SK-N-MC (cell line): Measurements from ENCODE around the gene CFAP90.

Source experiments
- DNase-seq: peaks from one replicate; pipeline ENCODE4 v3.0.0-alpha.2; 2011; ENCODE audit warnings: low read depth, low spot score
- H3K27ac ChIP-seq: fragments of 200-600 bp; sonication (generic); 2 replicates; pipeline ENCODE4 v1.5.1; 2016; ENCODE audit warnings: mixed run types
- H3K36me3 ChIP-seq: fragments of 200-600 bp; sonication (generic); 2 replicates; pipeline ENCODE4 v1.6.1; 2017; ENCODE audit warnings: antibody characterized with exemption, low read length, mixed read lengths; ENCODE audit not compliant: insufficient read depth
- H3K4me3 ChIP-seq: fragments of 200-600 bp; sonication (generic); 2 replicates; pipeline ENCODE4 v1.5.1; 2016
- H3K9ac ChIP-seq: fragments of 200-600 bp; sonication (generic); 2 replicates; pipeline ENCODE4 v1.8.0; 2017; ENCODE audit warnings: mixed run types, mixed read lengths; ENCODE audit not compliant: insufficient read length
- H3K9me3 ChIP-seq: fragments of 200-600 bp; sonication (generic); 2 replicates; pipeline ENCODE4 v1.6.1; 2017; ENCODE audit warnings: low read depth, mild to moderate bottlenecking, antibody characterized with exemption, low read length, moderate library complexity, mixed read lengths
- EZH2 ChIP-seq: fragments of 200-600 bp; sonication (generic); IDR thresholded peaks from one replicate; pipeline ENCODE4 v1.6.1; 2017; ENCODE audit warnings: antibody characterized with exemption
- FOXP2 ChIP-seq: optimal IDR thresholded peaks from 2 replicates; pipeline ENCODE3; 2011; ENCODE audit warnings: mild to moderate bottlenecking, moderate library complexity; ENCODE audit not compliant: insufficient read depth; ENCODE audit errors: extremely low read length, control extremely low read depth
- POLR2AphosphoS5 ChIP-seq: IDR thresholded peaks from 2 replicates; pipeline ENCODE4 v1.6.1; 2012; ENCODE audit warnings: mild to moderate bottlenecking, low read depth, low read length, borderline replicate concordance

CFAP90 gene

DNA sequence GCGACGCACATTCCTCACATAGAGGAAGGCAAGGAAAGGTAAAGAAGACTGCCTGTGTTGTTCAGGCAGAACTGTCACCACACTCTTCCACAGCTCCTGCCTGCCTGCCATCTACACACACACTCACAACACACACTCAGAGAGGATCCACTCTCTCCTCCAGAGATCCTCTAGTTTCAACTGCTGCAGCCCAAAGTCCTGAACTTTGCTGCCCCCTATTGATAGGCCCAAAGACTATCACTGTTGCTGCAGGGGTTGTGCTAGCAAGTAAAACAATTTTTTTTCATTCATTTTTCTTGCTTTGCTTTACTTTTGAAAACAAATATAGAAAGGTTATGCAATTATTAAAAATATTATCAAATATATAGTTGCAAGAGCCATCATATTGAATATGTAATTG is 5.9 kb upstream of the CFAP90 start:
- no peak overlapping the region for H3K4me3 ChIP-seq
- H3K9me3 ChIP-seq: no peaks in the 10 kb centered on the region
- TF ChIP-seq EZH2: no peak
- no peak overlapping the region for H3K9ac ChIP-seq
- peaks cover 25% of the 10 kb centered on the region for H3K36me3 ChIP-seq
- no peak for DNase-seq
- no peak overlapping the region for H3K27ac ChIP-seq

DNA sequence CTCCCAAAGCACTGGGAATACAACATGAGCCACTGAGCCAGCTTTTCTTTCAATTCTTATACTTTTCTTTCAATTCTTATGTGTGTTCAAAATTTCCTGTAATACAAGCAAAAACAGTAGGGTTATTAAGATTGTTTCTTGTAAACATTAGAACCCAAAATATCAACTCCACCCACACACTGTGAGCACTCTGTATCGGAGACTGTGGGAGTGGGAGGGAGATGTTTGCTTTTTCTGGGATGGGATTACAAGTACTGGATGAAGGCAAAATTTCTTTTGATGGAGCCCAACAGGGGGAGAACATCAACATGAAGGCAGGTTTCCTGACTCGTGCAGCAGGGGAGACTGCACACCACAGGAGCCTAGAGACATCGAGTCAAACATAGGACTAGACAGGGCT is 4.7 kb upstream of the CFAP90 start:
- Histone ChIP-seq H3K36me3 (peaks cover 15% of the 10 kb centered on the region), H3K4me3 (no peak overlapping the region), H3K27ac (no peak overlapping the region), H3K9me3 (no peaks in the 10 kb centered on the region), H3K9ac (no peak overlapping the region)
- DNase-seq: no peak
- TF ChIP-seq POLR2AphosphoS5: no peak
- no peak for TF ChIP-seq EZH2
- TF ChIP-seq FOXP2: no peak

DNA sequence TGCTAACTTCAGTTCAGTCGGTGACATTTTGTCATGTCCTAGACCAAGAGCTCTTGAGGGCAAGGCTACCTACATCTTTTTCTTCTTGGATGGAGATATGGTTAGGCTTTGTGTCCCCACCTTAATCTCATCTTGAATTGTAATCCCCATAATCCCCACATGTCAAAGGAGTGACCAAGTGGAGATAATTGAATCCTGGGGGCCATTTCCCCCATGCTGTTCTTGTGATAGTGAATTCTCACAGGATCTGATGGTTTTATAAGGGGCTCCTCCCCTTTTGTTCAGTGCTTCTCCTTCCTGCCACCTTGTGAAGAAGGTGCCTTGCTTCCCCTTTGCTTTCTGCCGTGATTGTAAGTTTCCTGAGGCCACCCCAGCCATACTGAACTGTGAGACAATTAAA is 2.1 kb upstream of the CFAP90 start:
- H3K9me3 ChIP-seq: no peaks in the 10 kb centered on the region
- DNase-seq: no peak
- H3K4me3 ChIP-seq: no peak overlapping the region
- TF ChIP-seq POLR2AphosphoS5 (no peak), FOXP2 (no peak), EZH2 (no peak)
- H3K27ac ChIP-seq: no peak overlapping the region
- no peak overlapping the region for H3K9ac ChIP-seq
- no peaks in the 10 kb centered on the region for H3K36me3 ChIP-seq

DNA sequence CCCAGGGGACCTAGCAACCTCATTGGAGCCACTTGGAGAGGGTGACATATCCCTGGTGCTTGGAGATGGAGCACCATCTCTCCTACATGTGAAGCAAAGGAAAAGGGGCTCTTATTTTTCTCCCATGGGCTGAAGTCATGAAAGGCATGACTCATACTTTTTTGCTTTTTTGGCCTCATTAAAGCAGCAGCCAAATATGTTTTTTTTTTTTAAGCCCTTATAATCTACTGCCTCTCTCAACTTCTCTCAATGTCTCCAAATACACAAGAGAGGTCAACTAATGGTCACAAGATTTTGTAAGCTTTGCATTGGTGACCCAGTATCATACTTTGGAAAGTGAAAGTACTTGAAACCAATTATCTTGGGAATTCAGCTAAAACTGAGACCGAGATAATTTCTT is 1.6 kb upstream of the CFAP90 start:
- H3K36me3 ChIP-seq: no peaks in the 10 kb centered on the region
- H3K9me3 ChIP-seq: no peaks in the 10 kb centered on the region
- H3K9ac ChIP-seq: no peak overlapping the region
- no peak for TF ChIP-seq FOXP2
- no peak for TF ChIP-seq EZH2
- TF ChIP-seq POLR2AphosphoS5: no peak
- DNase-seq: no peak
- no peak overlapping the region for H3K27ac ChIP-seq
- H3K4me3 ChIP-seq: no peak overlapping the region

DNA sequence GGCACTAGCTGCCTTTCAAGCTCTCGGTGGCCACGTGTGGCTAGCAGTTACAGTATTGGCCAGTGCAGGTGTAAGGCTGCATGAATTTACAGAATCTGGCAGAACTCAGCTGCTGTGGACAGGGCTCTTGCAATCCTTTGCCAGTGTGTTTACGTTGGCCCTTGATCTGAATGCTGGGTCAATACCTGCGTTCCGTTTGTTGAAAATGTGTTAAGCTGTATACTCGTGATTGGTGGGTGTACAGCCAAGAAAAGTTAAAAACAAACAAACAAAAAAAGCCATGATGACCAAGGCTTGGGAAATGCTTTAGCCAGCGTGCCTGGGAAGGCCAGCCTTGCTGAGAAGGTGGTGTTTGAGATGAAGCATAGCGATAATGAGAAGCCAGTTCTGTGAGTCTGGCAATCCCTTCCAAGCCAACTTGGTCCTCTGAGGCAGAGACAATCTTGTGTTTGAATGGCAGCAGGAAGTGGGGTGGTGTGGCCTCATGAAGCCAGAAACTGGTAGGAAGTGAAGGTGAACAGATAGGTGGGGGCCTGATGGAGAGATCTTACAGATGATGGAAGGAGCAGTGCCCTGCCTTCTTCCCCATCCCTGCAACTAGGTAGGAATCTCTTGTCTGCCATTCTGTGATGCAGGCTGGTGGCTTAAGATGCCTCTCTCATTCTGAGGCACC is 820 bp upstream of the CFAP90 start:
- Histone ChIP-seq H3K4me3 (no peak overlapping the region), H3K9ac (no peak overlapping the region), H3K9me3 (no peaks in the 10 kb centered on the region), H3K36me3 (no peaks in the 10 kb centered on the region), H3K27ac (no peak overlapping the region)
- DNase-seq: no peak
- TF ChIP-seq POLR2AphosphoS5: no peak
- no peak for TF ChIP-seq EZH2
- no peak for TF ChIP-seq FOXP2

DNA sequence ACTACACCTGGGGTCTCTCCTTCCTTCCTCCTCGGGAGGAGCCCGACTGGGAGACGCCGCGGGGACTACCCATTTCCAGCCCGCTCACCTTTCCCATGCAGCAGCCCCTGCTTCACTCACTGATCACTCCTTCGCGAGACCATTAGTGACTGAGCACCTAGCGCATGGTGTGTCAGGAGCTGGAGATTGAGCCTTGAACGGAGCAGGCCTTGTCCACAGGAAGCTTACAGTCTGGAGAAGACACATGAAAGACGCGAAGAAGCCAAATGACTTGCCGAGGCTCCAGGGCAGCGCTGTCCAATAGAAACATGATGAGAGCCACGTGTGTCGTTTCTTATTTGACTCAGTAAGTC is 283 bp upstream of the CFAP90 start:
- no peak for DNase-seq
- no peaks in the 10 kb centered on the region for H3K9me3 ChIP-seq
- no peak overlapping the region for H3K9ac ChIP-seq
- H3K36me3 ChIP-seq: no peaks in the 10 kb centered on the region
- TF ChIP-seq FOXP2 (no peak), EZH2 (no peak), POLR2AphosphoS5 (no peak)
- H3K4me3 ChIP-seq: no peak overlapping the region
- H3K27ac ChIP-seq: no peak overlapping the region

DNA sequence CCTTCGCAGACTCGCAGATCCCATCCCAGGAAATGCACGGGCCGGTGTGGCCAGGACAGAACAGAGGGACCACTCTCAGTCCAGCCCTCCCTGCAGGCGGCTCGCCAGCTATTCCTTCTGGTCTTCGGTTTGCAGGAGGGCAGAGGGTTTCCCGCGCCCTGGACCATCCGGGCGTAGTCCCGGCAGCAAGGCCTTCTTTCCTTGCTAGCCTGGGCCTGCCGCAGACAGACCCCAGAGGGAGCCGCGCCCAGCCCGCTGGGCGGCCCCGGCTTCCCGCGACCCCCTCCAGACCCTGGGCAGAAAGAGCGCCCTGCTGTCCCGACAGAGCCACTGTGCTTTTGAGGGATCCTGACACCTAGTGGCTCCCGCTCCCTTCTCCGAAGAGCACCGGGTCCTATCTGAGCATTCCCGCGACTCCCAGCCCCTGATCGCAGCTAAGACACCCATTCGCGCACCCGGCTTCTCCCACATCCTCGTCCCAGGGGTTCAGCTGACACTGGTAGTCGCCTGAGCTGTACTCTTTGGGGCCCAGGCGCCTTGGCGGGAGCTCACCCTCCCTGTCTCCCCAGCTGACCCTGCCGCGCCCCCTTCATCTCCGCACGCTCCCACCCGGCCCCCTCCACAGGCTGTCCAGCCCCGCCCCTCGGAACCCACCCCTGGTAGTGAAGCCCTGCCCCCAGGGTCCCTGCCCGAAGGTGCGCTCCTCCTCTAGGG is 1.1 kb downstream of the CFAP90 start:
- H3K9ac ChIP-seq: no peak overlapping the region
- no peak overlapping the region for H3K4me3 ChIP-seq

DNA sequence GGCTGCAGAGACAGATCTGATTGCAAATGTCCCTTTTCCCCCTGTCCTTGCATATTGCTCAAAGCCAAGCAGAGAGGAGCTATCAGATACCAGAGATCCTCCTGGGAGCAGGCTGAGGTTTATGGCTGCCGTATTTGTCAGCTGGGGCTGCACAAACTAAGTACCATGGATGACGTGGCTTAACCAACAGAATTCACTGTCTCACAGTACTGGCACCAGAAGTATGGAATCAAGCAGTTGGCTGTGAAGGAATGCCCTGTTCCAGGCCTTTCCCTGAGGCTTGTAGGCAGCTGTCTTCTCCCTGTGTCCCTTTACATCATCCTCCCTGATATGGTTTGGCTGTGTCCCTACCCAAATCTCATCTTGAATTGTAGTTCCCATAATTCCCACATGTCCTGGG is 2.6 kb downstream of the CFAP90 start:
- no peak overlapping the region for H3K9ac ChIP-seq
- DNase-seq: no peak
- H3K36me3 ChIP-seq: no peaks in the 10 kb centered on the region
- H3K27ac ChIP-seq: no peak overlapping the region
- no peaks in the 10 kb centered on the region for H3K9me3 ChIP-seq
- H3K4me3 ChIP-seq: no peak overlapping the region
- TF ChIP-seq POLR2AphosphoS5: no peak
- no peak for TF ChIP-seq EZH2
- no peak for TF ChIP-seq FOXP2

More for the DNA sequence above, 1.1 kb downstream of the CFAP90 start:
- Histone ChIP-seq H3K9me3 (no peaks in the 10 kb centered on the region), H3K27ac (no peak overlapping the region), H3K36me3 (no peaks in the 10 kb centered on the region)
- no peak for DNase-seq
- no peak for TF ChIP-seq EZH2
- no peak for TF ChIP-seq POLR2AphosphoS5
- no peak for TF ChIP-seq FOXP2

DNA sequence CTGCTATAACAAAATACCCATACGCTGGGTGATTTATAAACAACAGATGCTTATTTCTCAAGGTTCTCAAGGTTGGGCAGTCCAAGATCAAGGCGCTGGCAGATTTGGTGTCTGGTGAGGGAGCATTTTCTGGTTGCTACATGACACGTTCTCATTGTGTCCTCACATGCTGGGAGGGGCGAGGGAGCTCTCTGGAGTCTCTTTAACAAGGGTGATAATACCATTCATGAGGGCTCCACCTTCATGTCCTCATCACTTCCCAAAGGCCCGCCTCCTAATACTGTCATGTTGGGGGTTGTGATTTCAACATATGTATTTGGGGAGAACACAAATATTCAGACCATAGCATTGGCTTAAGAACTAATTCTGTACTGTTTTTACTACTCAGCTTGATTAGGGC is 4.6 kb downstream of the CFAP90 start:
- no peak for DNase-seq
- Histone ChIP-seq H3K9ac (no peak overlapping the region), H3K9me3 (no peaks in the 10 kb centered on the region), H3K4me3 (no peak overlapping the region), H3K36me3 (no peaks in the 10 kb centered on the region), H3K27ac (no peak overlapping the region)
- TF ChIP-seq POLR2AphosphoS5: no peak
- TF ChIP-seq FOXP2: no peak
- TF ChIP-seq EZH2: no peak
